ENCODE data around the gene KRTAP21-2. TPM values are rescaled to one million over a fixed set of nuclear protein-coding genes. Genes with fewer than 3 reads are reported as not detected.

The KRTAP21-2 gene
- total and polyA plus RNA-seq, 2 experiments from 2014 or later = not detected

DNA sequence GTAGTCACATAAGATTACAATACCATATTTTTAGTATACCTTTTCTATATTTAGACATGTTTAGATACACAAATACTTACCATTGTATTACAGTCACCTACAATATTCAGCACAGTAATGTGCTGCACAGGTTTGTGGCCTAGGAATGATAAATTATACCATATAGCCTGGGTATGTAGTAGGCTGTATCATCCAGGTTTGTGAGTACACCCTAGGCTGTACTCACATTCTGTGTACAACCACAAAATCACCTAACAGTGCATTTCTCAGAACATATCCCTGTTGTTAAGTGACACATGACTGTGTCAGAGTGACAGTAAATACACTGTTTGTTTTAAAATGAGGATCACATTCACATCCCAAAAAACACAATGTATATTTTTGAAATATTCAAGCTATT is 39.6 kb downstream of the KRTAP21-2 start:
- no peak overlapping the region for H3K27ac ChIP-seq (ENCODE audit: low read depth)
- no peaks in the 10 kb centered on the region for H4K20me1 ChIP-seq (replicated peaks; ENCODE audit: insufficient read depth)
- TF ChIP-seq POLR2AphosphoS5 (IDR thresholded peaks at IDR 0.05; ENCODE audit: low read depth) = no peak
- no peak for TF ChIP-seq ZNF114 (CRISPR knock-in tag; IDR thresholded peaks at IDR 0.05)
- TF ChIP-seq, protein P1, sequence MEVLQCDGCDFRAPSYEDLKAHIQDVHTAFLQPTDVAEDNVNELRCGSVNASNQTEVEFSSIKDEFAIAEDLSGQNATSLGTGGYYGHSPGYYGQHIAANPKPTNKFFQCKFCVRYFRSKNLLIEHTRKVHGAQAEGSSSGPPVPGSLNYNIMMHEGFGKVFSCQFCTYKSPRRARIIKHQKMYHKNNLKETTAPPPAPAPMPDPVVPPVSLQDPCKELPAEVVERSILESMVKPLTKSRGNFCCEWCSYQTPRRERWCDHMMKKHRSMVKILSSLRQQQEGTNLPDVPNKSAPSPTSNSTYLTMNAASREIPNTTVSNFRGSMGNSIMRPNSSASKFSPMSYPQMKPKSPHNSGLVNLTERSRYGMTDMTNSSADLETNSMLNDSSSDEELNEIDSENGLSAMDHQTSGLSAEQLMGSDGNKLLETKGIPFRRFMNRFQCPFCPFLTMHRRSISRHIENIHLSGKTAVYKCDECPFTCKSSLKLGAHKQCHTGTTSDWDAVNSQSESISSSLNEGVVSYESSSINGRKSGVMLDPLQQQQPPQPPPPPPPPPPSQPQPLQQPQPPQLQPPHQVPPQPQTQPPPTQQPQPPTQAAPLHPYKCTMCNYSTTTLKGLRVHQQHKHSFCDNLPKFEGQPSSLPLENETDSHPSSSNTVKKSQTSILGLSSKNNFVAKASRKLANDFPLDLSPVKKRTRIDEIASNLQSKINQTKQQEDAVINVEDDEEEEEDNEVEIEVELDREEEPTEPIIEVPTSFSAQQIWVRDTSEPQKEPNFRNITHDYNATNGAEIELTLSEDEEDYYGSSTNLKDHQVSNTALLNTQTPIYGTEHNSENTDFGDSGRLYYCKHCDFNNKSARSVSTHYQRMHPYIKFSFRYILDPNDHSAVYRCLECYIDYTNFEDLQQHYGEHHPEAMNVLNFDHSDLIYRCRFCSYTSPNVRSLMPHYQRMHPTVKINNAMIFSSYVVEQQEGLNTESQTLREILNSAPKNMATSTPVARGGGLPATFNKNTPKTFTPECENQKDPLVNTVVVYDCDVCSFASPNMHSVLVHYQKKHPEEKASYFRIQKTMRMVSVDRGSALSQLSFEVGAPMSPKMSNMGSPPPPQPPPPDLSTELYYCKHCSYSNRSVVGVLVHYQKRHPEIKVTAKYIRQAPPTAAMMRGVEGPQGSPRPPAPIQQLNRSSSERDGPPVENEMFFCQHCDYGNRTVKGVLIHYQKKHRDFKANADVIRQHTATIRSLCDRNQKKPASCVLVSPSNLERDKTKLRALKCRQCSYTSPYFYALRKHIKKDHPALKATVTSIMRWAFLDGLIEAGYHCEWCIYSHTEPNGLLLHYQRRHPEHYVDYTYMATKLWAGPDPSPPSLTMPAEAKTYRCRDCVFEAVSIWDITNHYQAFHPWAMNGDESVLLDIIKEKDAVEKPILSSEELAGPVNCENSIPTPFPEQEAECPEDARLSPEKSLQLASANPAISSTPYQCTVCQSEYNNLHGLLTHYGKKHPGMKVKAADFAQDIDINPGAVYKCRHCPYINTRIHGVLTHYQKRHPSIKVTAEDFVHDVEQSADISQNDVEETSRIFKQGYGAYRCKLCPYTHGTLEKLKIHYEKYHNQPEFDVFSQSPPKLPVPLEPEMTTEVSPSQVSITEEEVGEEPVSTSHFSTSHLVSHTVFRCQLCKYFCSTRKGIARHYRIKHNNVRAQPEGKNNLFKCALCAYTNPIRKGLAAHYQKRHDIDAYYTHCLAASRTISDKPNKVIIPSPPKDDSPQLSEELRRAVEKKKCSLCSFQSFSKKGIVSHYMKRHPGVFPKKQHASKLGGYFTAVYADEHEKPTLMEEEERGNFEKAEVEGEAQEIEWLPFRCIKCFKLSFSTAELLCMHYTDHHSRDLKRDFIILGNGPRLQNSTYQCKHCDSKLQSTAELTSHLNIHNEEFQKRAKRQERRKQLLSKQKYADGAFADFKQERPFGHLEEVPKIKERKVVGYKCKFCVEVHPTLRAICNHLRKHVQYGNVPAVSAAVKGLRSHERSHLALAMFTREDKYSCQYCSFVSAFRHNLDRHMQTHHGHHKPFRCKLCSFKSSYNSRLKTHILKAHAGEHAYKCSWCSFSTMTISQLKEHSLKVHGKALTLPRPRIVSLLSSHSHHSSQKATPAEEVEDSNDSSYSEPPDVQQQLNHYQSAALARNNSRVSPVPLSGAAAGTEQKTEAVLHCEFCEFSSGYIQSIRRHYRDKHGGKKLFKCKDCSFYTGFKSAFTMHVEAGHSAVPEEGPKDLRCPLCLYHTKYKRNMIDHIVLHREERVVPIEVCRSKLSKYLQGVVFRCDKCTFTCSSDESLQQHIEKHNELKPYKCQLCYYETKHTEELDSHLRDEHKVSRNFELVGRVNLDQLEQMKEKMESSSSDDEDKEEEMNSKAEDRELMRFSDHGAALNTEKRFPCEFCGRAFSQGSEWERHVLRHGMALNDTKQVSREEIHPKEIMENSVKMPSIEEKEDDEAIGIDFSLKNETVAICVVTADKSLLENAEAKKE (CRISPR knock-in tag; IDR thresholded peaks at IDR 0.05) = no peak
- TF ChIP-seq ZNF331 (CRISPR knock-in tag; IDR thresholded peaks at IDR 0.05; ENCODE audit: low read depth) = no peak
- no peak for TF ChIP-seq EZH2phosphoT487 (IDR thresholded peaks at IDR 0.05; ENCODE audit: unreplicated experiment)
- TF ChIP-seq CREB1 (CRISPR knock-in tag; IDR thresholded peaks at IDR 0.05; ENCODE audit: low read depth) = no peak
- TF ChIP-seq, protein P2, sequence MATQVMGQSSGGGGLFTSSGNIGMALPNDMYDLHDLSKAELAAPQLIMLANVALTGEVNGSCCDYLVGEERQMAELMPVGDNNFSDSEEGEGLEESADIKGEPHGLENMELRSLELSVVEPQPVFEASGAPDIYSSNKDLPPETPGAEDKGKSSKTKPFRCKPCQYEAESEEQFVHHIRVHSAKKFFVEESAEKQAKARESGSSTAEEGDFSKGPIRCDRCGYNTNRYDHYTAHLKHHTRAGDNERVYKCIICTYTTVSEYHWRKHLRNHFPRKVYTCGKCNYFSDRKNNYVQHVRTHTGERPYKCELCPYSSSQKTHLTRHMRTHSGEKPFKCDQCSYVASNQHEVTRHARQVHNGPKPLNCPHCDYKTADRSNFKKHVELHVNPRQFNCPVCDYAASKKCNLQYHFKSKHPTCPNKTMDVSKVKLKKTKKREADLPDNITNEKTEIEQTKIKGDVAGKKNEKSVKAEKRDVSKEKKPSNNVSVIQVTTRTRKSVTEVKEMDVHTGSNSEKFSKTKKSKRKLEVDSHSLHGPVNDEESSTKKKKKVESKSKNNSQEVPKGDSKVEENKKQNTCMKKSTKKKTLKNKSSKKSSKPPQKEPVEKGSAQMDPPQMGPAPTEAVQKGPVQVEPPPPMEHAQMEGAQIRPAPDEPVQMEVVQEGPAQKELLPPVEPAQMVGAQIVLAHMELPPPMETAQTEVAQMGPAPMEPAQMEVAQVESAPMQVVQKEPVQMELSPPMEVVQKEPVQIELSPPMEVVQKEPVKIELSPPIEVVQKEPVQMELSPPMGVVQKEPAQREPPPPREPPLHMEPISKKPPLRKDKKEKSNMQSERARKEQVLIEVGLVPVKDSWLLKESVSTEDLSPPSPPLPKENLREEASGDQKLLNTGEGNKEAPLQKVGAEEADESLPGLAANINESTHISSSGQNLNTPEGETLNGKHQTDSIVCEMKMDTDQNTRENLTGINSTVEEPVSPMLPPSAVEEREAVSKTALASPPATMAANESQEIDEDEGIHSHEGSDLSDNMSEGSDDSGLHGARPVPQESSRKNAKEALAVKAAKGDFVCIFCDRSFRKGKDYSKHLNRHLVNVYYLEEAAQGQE (IDR thresholded peaks at IDR 0.05; ENCODE audit: unreplicated experiment) = no peak
- TF ChIP-seq JUNB (IDR thresholded peaks at IDR 0.05; ENCODE audit: unreplicated experiment) = no peak
- no peak for TF ChIP-seq STAT1 (IDR thresholded peaks at IDR 0.05; ENCODE audit: unreplicated experiment)
- TF ChIP-seq, protein P3, sequence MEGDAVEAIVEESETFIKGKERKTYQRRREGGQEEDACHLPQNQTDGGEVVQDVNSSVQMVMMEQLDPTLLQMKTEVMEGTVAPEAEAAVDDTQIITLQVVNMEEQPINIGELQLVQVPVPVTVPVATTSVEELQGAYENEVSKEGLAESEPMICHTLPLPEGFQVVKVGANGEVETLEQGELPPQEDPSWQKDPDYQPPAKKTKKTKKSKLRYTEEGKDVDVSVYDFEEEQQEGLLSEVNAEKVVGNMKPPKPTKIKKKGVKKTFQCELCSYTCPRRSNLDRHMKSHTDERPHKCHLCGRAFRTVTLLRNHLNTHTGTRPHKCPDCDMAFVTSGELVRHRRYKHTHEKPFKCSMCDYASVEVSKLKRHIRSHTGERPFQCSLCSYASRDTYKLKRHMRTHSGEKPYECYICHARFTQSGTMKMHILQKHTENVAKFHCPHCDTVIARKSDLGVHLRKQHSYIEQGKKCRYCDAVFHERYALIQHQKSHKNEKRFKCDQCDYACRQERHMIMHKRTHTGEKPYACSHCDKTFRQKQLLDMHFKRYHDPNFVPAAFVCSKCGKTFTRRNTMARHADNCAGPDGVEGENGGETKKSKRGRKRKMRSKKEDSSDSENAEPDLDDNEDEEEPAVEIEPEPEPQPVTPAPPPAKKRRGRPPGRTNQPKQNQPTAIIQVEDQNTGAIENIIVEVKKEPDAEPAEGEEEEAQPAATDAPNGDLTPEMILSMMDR (conservative IDR thresholded peaks at IDR 0.05; ENCODE audit: low read depth in 2 of 2) = no peak
- TF ChIP-seq EZH2 (IDR thresholded peaks at IDR 0.05; ENCODE audit: low read depth, unreplicated experiment) = no peak
- TF ChIP-seq, protein P4, sequence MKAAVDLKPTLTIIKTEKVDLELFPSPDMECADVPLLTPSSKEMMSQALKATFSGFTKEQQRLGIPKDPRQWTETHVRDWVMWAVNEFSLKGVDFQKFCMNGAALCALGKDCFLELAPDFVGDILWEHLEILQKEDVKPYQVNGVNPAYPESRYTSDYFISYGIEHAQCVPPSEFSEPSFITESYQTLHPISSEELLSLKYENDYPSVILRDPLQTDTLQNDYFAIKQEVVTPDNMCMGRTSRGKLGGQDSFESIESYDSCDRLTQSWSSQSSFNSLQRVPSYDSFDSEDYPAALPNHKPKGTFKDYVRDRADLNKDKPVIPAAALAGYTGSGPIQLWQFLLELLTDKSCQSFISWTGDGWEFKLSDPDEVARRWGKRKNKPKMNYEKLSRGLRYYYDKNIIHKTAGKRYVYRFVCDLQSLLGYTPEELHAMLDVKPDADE (IDR thresholded peaks at IDR 0.05) = no peak
- TF ChIP-seq NANOG (IDR thresholded peaks at IDR 0.05; ENCODE audit: borderline replicate concordance) = no peak
- Mint-ChIP-seq H3K27ac (no peak overlapping the region), H3K4me1 (no peaks in the 10 kb centered on the region), H3K27me3 (ENCODE audit: insufficient read depth, low read depth, poor library complexity) (no peaks in the 10 kb centered on the region), H3K4me3 (no peak overlapping the region), H3K36me3 (ENCODE audit: low read depth) (no peaks in the 10 kb centered on the region), H3K9me3 (no peaks in the 10 kb centered on the region)
- DNase-seq (ENCODE audit: low spot score) (no peak), ATAC-seq (no peak)
- no peaks in the 10 kb centered on the region for H3K79me2 ChIP-seq (replicated peaks; ENCODE audit: insufficient read depth)
- no peaks in the 10 kb centered on the region for H3K9me2 ChIP-seq (ENCODE audit: insufficient read depth)
- no peaks in the 10 kb centered on the region for H3F3A ChIP-seq (replicated peaks; ENCODE audit: low read depth)
- no peaks in the 10 kb centered on the region for H3K4me1 ChIP-seq (ENCODE audit: insufficient read depth)
- no peak overlapping the region for H3K4me3 ChIP-seq
- H3K36me3 ChIP-seq (ENCODE audit: insufficient read depth) = no peaks in the 10 kb centered on the region
- H2AFZ ChIP-seq = no peak overlapping the region
- no peaks in the 10 kb centered on the region for H3K27me3 ChIP-seq (ENCODE audit: insufficient read depth)
- no peak overlapping the region for H3K4me2 ChIP-seq

All from GM23338 (cell line).